ENCODE data around the gene ABCG1.

DNA sequence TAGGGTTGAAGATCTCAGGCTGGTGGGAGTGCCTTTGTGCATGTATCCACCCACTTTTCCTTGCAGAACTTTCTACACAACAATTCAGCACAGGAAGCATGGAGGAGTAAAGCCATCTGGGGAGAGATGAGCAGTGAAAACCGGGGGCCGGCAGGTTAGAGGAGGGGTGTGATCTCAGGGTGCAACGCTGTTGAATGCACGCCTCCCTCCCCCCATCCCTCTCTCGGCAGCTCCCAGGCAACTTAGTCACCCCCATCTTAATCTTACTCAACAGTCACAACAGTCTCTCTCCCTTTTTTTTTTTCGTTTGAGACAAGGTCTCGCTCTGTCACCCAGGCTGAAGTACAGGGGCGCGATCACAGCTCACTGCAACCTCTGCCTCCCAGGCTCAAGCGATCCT, 16.6 kb upstream of the ABCG1 start:
- no peak for TF ChIP-seq TARDBP (IDR thresholded peaks at IDR 0.05)
- no peak for TF ChIP-seq SP1 (IDR thresholded peaks at IDR 0.05)
- TF ChIP-seq FOXK2 (IDR thresholded peaks at IDR 0.05) = no peak
- TF ChIP-seq SUZ12 (IDR thresholded peaks at IDR 0.05) = no peak
- TF ChIP-seq ELF4 (IDR thresholded peaks at IDR 0.05) = no peak
- TF ChIP-seq FOXM1 (IDR thresholded peaks at IDR 0.05; ENCODE audit: borderline replicate concordance) = no peak
- TF ChIP-seq HDGF (IDR thresholded peaks at IDR 0.05; ENCODE audit: borderline replicate concordance) = no peak
- no peak for TF ChIP-seq FOXA1 (IDR thresholded peaks at IDR 0.05)
- TF ChIP-seq L3MBTL2 (conservative IDR thresholded peaks at IDR 0.05) = no peak
- TF ChIP-seq BHLHE40 (IDR thresholded peaks at IDR 0.05; ENCODE audit: borderline replicate concordance) = no peak
- no peak for TF ChIP-seq ARNT (IDR thresholded peaks at IDR 0.05)

Data from HEK293T (cell line).